Body of pancreas (tissue), 4 donors: ENCODE data around the gene TENM4. TPM values are rescaled to one million over a fixed set of nuclear protein-coding genes. Genes with fewer than 3 reads are reported as not detected.

Source experiments
- ATAC-seq: fragments of 150-250 bp; one replicate; pipeline ENCODE4 v1.9.1; 2016
- DNase-seq, 4 donors: peaks; one replicate each; pipeline ENCODE4 v3.0.0-alpha.2; 2019
- H3K27ac ChIP-seq, 4 donors: fragments of 200-600 bp; sonication (generic); 1 replicate in 3 of 4; 2 replicates in 1 of 4; pipeline versions ENCODE4 v1.5.1 to v1.6.1; 2016 to 2019; ENCODE audit warnings: mild to moderate bottlenecking in 1 of 4, mixed read lengths in 1 of 4, moderate library complexity in 1 of 4
- H3K27me3 ChIP-seq, 2 donors: fragments of 200-600 bp; sonication (generic); one replicate each; pipeline ENCODE4 v1.6.0; 2016; ENCODE audit warnings: mild to moderate bottlenecking in 1 of 2
- H3K36me3 ChIP-seq, 2 donors: fragments of 200-600 bp; sonication (generic); replicated peaks in 1 of 2; 2 replicates each; pipeline ENCODE4 v1.5.1; 2016; ENCODE audit warnings: low read depth in 2 of 2; ENCODE audit not compliant: insufficient read depth in 1 of 2
- H3K4me1 ChIP-seq: fragments of 200-600 bp; sonication (generic); one replicate; pipeline ENCODE4 v1.6.0; 2016
- H3K4me3 ChIP-seq, 2 donors: fragments of 200-600 bp; sonication (generic); 1 replicate in 1 of 2; 2 replicates in 1 of 2; pipeline ENCODE4 v1.5.1; 2016 to 2019
- H3K9me3 ChIP-seq, 3 donors: fragments of 200-600 bp; sonication (generic); 1 replicate in 2 of 3; 2 replicates in 1 of 3; pipeline ENCODE4 v1.5.1; 2016
- POLR2A ChIP-seq, 3 donors: fragments of 450-650 bp; IDR thresholded peaks; one replicate each; pipeline ENCODE4 v1.6.1; 2016; ENCODE audit warnings: antibody characterized with exemption in 3 of 3, mild to moderate bottlenecking in 2 of 3
- WGBS, 2 donors: methylation state at CpG; one replicate each; pipeline ENCODE4 v1.1.5; 2017; 5-methylcytosine and 5-hydroxymethylcytosine counted together
- intact Hi-C: fragments of 100-400 bp; cut with DNase I; formaldehyde crosslinking; loops from one replicate; pipeline ENCODE4 v1.15.1; 2023
- total RNA-seq, 2 donors: library from RNA; depleted of rRNA; stranded (reverse); fragments of >200 nt; gene quantifications; one replicate each; pipeline ENCODE4 v1.1.0, GENCODE V29; 2016
- TF ChIP-seq, protein P1 (sequence below), 7 experiments: fragments of 450-650 bp in 4 of 7; fragments of 200-600 bp in 3 of 7; sonication (generic) in 3 of 7; IDR thresholded peaks; one replicate each; pipeline ENCODE4 v1.5.1; 2016 to 2019; ENCODE audit warnings: antibody characterized with exemption in 7 of 7

TENM4 gene
- total RNA-seq, 2 donors from 2014 or later: 0.78 to 6.6 TPM

DNA sequence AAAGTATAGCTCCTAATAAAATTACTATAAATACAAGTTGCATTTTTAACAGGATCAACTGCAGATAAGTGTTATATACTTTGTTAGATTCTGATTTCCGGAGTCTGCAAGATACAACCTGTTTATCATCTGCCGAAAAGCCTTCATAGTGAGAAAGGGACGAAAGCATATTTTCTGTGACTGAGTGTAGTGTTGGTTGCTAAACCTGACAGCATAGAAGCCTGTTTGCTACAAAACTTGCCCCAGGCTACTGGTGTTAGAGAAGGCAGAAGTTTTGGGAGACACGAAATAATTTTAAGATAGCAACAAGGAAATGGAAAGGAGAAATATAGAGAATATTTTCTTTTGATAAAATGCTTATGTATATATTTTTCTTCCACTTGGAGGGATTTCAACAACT is 622.6 kb downstream of the TENM4 start:
- no peaks in the 10 kb centered on the region for H3K36me3 ChIP-seq
- no peaks in the 10 kb centered on the region for H3K27me3 ChIP-seq
- intact Hi-C loops: no loop called here
- no peak overlapping the region for H3K4me3 ChIP-seq
- H3K4me1 ChIP-seq: peaks cover 2% of the 10 kb centered on the region
- ATAC-seq (no peak), DNase-seq (no peak)
- TF ChIP-seq POLR2A (IDR thresholded peaks at IDR 0.05): no peak
- TF ChIP-seq, protein P1, sequence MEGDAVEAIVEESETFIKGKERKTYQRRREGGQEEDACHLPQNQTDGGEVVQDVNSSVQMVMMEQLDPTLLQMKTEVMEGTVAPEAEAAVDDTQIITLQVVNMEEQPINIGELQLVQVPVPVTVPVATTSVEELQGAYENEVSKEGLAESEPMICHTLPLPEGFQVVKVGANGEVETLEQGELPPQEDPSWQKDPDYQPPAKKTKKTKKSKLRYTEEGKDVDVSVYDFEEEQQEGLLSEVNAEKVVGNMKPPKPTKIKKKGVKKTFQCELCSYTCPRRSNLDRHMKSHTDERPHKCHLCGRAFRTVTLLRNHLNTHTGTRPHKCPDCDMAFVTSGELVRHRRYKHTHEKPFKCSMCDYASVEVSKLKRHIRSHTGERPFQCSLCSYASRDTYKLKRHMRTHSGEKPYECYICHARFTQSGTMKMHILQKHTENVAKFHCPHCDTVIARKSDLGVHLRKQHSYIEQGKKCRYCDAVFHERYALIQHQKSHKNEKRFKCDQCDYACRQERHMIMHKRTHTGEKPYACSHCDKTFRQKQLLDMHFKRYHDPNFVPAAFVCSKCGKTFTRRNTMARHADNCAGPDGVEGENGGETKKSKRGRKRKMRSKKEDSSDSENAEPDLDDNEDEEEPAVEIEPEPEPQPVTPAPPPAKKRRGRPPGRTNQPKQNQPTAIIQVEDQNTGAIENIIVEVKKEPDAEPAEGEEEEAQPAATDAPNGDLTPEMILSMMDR (IDR thresholded peaks at IDR 0.05): no peak
- H3K27ac ChIP-seq: no peak overlapping the region
- H3K9me3 ChIP-seq: no peaks in the 10 kb centered on the region
- WGBS, 2 donors: 86 to 90% methylated on average over 4 of the region's 4 CpGs

DNA sequence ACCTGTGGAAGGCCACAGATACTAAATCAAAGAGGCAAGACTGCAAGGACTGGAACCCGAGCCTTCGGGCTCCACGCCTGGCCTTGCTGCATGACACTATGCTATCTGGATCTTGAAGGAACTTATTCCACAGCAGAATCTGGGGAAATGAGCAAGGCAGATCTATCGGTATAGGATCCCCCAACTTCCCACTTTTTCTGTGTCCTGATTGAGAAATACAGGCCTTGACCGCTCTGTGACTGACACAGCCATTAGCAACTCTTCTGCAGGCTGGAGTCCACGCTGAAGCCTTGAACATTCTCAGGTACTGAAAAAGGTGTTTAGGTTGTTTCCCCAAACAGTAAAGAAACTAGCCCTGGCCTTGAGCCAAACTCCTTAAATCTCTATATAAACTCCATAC is 625.0 kb downstream of the TENM4 start:
- ATAC-seq (no peak), DNase-seq (no peak)
- TF ChIP-seq POLR2A (IDR thresholded peaks at IDR 0.05): no peak
- TF ChIP-seq, protein P1 (IDR thresholded peaks at IDR 0.05): no peak
- Histone ChIP-seq H3K4me3 (no peak overlapping the region), H3K27ac (no peak overlapping the region), H3K36me3 (no peaks in the 10 kb centered on the region), H3K4me1 (no peaks in the 10 kb centered on the region), H3K9me3 (no peaks in the 10 kb centered on the region), H3K27me3 (no peaks in the 10 kb centered on the region)
- 93 to 95% methylated on average over 6 of the region's 6 CpGs for WGBS, 2 donors
- intact Hi-C loops: no loop called here

DNA sequence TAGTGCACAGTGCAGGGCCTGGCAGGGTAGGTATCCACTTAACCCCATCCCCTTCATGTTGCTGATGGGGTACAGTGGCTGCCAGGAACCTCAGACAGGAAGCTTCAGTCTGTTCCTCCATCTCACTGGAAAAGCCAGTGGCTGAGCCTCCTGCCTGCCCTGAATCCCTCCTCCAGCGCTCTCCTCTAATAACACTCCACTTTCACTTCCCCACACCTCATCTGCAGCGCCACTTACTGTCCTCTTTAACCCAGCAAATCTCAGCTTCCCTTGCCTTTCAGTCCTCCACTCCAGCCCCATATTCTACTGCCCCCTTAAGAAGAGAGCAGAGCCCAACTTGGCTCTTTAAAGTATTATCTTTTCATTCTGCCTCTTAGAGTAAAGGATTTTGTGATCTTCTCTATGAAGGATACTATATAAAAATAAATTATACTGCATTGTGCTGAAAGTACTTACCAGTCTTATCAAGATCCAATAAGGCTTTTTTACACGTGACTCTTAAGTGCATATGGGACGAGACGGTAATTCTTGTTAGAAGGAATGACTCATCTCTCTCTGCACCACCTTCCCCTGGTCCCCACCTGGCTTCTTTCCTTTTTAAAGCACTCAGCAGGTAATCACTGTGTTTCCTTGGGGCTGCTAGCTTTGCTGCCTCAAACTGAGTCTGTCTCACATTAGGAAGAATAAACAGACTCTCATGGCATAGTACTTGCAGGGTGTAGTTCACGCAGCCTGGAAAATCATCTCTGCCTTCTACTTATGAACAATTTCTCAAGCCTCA is 628.1 kb downstream of the TENM4 start:
- H3K4me1 ChIP-seq: no peaks in the 10 kb centered on the region
- H3K4me3 ChIP-seq: no peak overlapping the region
- ATAC-seq (no peak), DNase-seq (peak in 1 of 4 donors; percentile 27)
- H3K27me3 ChIP-seq: no peaks in the 10 kb centered on the region
- TF ChIP-seq, protein P1 (IDR thresholded peaks at IDR 0.05): no peak
- TF ChIP-seq POLR2A (IDR thresholded peaks at IDR 0.05): no peak
- WGBS, 2 donors: 83 to 86% methylated on average over 6 of the region's 6 CpGs
- no peaks in the 10 kb centered on the region for H3K9me3 ChIP-seq
- H3K27ac ChIP-seq: no peak overlapping the region
- intact Hi-C loops: no loop called here
- H3K36me3 ChIP-seq: no peaks in the 10 kb centered on the region

DNA sequence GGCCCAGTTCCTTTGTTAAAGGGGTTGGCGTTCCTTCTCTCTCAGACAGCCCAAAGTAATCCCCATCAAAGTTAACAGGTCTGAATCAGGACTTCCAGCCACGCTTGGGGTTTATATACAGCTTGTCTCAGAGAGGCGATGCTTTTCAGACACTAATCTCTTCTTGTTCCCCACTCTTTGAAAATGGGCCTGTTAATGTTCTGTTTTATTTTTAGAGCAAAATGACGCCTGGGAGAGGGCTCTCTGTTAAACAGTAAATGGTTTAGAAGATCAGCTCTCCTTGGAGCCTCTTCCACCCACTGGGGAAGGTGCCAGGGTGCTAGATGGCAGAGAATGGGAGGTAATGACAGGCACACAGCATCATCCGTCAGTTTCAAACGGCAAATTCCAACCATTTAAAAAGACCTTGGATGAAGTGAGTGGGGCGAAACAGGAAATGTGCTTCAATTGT is 630.2 kb downstream of the TENM4 start:
- intact Hi-C loops: no loop called here
- DNase-seq (no peak), ATAC-seq (no peak)
- Histone ChIP-seq H3K27me3 (no peaks in the 10 kb centered on the region), H3K4me3 (no peak overlapping the region), H3K9me3 (no peaks in the 10 kb centered on the region), H3K4me1 (no peaks in the 10 kb centered on the region), H3K36me3 (no peaks in the 10 kb centered on the region), H3K27ac (no peak overlapping the region)
- WGBS, 2 donors: 74 to 77% methylated on average over 7 of the region's 7 CpGs
- TF ChIP-seq, protein P1 (IDR thresholded peaks at IDR 0.05): no peak
- no peak for TF ChIP-seq POLR2A (IDR thresholded peaks at IDR 0.05)
